Stimulated activated CD4-positive, alpha-beta T cell treated with anti-CD3 and anti-CD28 coated beads, Interleukin-15, amount 100 ng/mL, for 1 hour (primary cell): ENCODE results near the gene DEFB132.

Experiments used
- DNase-seq, 2 donors: peaks; one replicate each; pipeline ENCODE4 v3.0.0-alpha.2; 2020; ENCODE audit warnings: low read depth in 1 of 2, low spot score in 1 of 2

DEFB132 gene

GRCh38 chr20:297098-297924, 39.8 kb downstream of the DEFB132 start, which contains the start of gene ZCCHC3:
TSS of gene ZCCHC3 (plus strand) at chr20:297570. CDS start at chr20:297587, 17 bp downstream.
- peak; percentile 66 to 75 for DNase-seq

GRCh38 chr20:297925-298775, 40.6 kb downstream of the DEFB132 start:
- peak in 1 of 2 donors; percentile 15 for DNase-seq

- no peak for DNase-seq
Measured at GRCh38 chr20:298776-299391, 41.4 kb downstream of the DEFB132 start.

- DNase-seq = no peak
Measured at GRCh38 chr20:300345-300990, 42.9 kb downstream of the DEFB132 start.

- DNase-seq = no peak
Measured at GRCh38 chr20:301886-302848, 44.6 kb downstream of the DEFB132 start.

- no peak for DNase-seq
Measured at GRCh38 chr20:305745-306144, 48.2 kb downstream of the DEFB132 start.

- DNase-seq = no peak
Measured at GRCh38 chr20:308427-309038, 51.0 kb downstream of the DEFB132 start.

- DNase-seq = no peak
Measured at GRCh38 chr20:309306-309840, 51.8 kb downstream of the DEFB132 start.

- DNase-seq = peak; percentile 41 to 74
Measured at GRCh38 chr20:309841-310644, 52.5 kb downstream of the DEFB132 start.

- DNase-seq = no peak
Measured at GRCh38 chr20:310645-311044, 53.1 kb downstream of the DEFB132 start.
